Lower leg skin (tissue), 4 donors: ENCODE results near the gene TMEM131L. TPM values are rescaled to one million over a fixed set of nuclear protein-coding genes. Genes with fewer than 3 reads are reported as not detected.

Experiments
- DNase-seq, 2 donors: peaks; one replicate each; pipeline ENCODE4 v3.0.0-alpha.2; 2019; ENCODE audit warnings: low spot score in 2 of 2
- H3K4me3 ChIP-seq: fragments of 200-600 bp; sonication (generic); 2 replicates; pipeline ENCODE4 v1.5.1; 2017; ENCODE audit warnings: mild to moderate bottlenecking, low read depth; ENCODE audit not compliant: poor library complexity, severe bottlenecking
- POLR2A ChIP-seq, 2 donors: fragments of 450-650 bp; IDR thresholded peaks; one replicate each; pipeline ENCODE4 v1.6.1; 2016 to 2017; ENCODE audit warnings: antibody characterized with exemption in 2 of 2, mild to moderate bottlenecking in 1 of 2, moderate library complexity in 1 of 2
- WGBS, 2 donors: methylation state at CpG; one replicate each; pipeline ENCODE4 v1.1.5; 2018; 5-methylcytosine and 5-hydroxymethylcytosine counted together
- intact Hi-C: fragments of 100-400 bp; cut with DNase I; formaldehyde crosslinking; loops from one replicate; pipeline ENCODE4 v1.15.0; 2023; ENCODE audit warnings: low total_unique reads
- total RNA-seq, 4 donors: library from RNA; depleted of rRNA; stranded (reverse); fragments of >200 nt; gene quantifications; one replicate each; pipeline ENCODE4 v1.1.0, GENCODE V29; 2016
- TF ChIP-seq, protein P1 (sequence below), 3 donors: fragments of 450-650 bp; IDR thresholded peaks; one replicate each; pipeline ENCODE4 v1.5.1; 2016; ENCODE audit warnings: antibody characterized with exemption in 3 of 3, mild to moderate bottlenecking in 3 of 3, moderate library complexity in 2 of 3

TMEM131L gene
- total RNA-seq, 4 donors from 2014 or later = 8.3 to 15.9 (median 12.1) TPM

DNA sequence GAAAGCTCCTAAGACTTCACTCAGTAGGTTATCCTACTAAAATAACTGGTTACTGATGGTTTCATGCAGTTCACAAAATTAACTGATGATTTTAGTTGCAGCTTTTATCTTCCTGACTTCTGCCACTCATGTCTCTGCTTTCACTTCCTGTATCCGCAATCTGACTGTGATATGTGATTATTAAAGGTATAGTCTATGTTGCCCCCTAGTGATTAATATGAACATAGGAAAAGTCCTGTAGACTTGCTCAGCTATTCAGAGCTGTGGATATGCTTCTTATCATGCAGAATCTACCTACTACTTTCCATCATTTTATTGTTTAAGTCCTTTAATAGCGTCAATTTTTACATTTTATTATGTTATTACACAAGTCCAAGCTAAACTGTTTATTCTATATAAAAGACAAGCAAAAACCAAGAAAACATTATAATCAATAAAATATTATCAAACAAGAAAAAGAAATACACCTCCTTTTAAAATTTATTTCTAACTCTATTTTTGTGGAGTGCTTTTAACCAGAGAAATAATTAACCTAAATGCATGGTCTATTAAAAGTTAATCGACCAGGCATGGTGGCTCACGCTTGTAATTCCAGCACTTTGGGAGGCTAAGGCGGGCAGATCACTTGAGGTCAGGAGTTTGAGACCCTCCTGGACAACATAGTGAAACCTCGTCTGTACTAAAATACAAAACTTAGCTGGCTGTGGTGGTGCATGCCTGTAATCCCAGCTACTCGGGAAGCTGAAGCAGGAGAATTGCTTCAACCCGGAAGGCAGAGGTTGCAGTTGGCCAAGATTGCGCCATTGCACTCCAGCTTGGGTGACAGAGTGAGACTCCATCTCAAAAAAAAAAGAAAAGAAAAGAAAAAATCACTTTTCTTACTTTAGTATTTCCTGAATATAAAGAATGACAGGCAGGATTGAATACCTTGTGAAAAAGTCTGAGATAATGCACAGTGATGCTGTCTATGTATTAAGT is 177.5 kb downstream of the TMEM131L start:
- WGBS, 2 donors = 81 to 84% methylated on average over 9 of the region's 9 CpGs
- intact Hi-C loops = loop anchor here (1.0 kb wide), 1 partner anchor 299 kb away; the partner anchor contains the start of gene MND1
- no peak for TF ChIP-seq POLR2A (IDR thresholded peaks at IDR 0.05)
- TF ChIP-seq, protein P1, sequence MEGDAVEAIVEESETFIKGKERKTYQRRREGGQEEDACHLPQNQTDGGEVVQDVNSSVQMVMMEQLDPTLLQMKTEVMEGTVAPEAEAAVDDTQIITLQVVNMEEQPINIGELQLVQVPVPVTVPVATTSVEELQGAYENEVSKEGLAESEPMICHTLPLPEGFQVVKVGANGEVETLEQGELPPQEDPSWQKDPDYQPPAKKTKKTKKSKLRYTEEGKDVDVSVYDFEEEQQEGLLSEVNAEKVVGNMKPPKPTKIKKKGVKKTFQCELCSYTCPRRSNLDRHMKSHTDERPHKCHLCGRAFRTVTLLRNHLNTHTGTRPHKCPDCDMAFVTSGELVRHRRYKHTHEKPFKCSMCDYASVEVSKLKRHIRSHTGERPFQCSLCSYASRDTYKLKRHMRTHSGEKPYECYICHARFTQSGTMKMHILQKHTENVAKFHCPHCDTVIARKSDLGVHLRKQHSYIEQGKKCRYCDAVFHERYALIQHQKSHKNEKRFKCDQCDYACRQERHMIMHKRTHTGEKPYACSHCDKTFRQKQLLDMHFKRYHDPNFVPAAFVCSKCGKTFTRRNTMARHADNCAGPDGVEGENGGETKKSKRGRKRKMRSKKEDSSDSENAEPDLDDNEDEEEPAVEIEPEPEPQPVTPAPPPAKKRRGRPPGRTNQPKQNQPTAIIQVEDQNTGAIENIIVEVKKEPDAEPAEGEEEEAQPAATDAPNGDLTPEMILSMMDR (IDR thresholded peaks at IDR 0.05) = no peak
- no peak for DNase-seq
- H3K4me3 ChIP-seq = no peak overlapping the region

DNA sequence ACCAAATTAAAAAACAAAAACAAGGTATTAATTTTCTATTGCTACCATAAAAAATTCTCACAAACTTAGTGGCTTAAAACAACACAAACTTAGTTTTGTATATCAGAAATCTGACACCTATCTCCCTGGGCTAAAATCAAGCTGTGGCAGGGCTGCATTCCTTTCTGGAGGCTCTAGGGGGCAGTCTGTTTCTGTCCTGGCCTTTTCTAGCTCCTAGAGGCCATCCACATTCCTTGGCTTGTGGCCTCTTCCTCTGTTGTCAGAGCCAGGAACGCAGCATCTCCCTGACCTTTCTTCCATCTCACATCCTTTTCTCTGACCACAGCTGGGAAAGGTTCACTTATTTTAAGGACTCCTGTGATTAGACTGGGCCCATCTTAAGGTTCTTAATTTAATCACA is 179.0 kb downstream of the TMEM131L start:
- no peak overlapping the region for H3K4me3 ChIP-seq
- DNase-seq = no peak
- no peak for TF ChIP-seq POLR2A (IDR thresholded peaks at IDR 0.05)
- TF ChIP-seq, protein P1 (IDR thresholded peaks at IDR 0.05) = no peak
- intact Hi-C loops = no loop called here
- WGBS, 2 donors = 89 to 94% methylated on average over 1 of the region's 1 CpG

DNA sequence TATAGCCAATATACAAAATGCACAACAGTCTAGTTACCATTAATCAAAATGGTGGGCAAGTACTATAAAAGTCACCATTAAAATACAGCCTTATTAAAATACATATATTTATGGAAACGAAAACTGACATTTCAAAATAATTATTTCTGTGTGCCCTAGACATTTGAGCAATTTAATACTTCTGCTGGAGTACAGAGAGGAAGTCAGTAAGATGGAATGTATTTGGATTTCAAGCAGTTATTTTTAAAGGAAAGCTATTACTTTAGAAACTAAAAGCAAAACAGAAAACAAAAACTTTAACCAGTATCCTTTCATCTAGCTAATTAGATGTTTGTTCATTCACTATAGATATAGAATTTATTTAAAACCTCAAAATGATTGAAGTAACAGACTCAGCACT is 180.1 kb downstream of the TMEM131L start:
- TF ChIP-seq, protein P1 (IDR thresholded peaks at IDR 0.05) = no peak
- intact Hi-C loops = no loop called here
- DNase-seq = no peak
- H3K4me3 ChIP-seq = no peak overlapping the region
- 67 to 73% methylated on average over 1 of the region's 1 CpG for WGBS, 2 donors

DNA sequence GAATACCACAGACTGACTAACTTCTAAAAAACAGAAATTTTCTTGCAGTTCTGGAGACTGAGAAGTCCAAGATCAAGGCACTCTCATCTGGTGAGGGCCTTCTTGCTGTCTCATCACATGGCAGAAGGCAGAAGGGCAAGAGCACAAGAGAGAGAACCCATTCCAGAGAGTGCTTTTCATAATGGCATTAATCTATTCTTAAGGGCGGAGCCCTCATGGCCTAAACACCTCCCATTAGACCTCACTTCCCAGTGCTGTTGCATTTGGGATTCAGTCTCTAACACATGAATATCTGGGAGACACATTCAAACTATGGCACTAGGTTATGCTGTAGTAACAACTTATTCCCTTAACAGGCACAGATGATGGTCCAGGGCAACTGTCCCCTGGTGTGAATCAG is 180.8 kb downstream of the TMEM131L start:
- H3K4me3 ChIP-seq = no peak overlapping the region
- TF ChIP-seq, protein P1 (IDR thresholded peaks at IDR 0.05) = no peak
- TF ChIP-seq POLR2A (IDR thresholded peaks at IDR 0.05) = no peak
- DNase-seq = no peak
- intact Hi-C loops = no loop called here
- WGBS, 2 donors = 100% methylated on average over 1 of the region's 1 CpG

DNA sequence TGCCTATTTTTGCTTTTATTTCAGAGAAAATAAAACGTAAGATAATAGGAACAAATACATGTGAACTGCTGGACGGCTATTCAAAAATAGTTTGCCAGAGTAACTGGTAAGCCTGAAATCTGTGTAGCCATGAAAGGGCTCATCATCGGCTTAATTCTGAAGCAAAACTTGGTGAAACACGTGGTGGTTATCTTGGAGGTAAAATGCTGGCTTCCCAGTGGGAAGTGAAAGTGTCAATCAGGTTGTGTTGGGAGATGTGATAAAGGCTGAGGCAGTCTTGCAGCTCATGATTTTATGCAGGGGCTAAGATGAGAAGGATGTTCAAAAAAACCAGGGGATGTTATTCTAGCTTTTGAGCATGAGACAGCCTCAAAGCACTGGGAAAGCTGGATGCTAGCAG is 181.8 kb downstream of the TMEM131L start:
- H3K4me3 ChIP-seq = no peak overlapping the region
- intact Hi-C loops = no loop called here
- no peak for DNase-seq
- 72 to 82% methylated on average over 4 of the region's 4 CpGs for whole genome bisulfite sequencing, 2 donors
- TF ChIP-seq, protein P1 (IDR thresholded peaks at IDR 0.05) = no peak
- no peak for TF ChIP-seq POLR2A (IDR thresholded peaks at IDR 0.05)
